A673 (cell line): ENCODE data around the gene PYHIN1. TPM values are rescaled to one million over a fixed set of nuclear protein-coding genes. Genes with fewer than 3 reads are reported as not detected.

Experiments used
- BruUV-seq: library from RNA; stranded (reverse); fragments of 400-500 nt; replicated peaks from 2 replicates; lab custom pipeline; 2021; lab: Mats Ljungman, UMichigan
- CTCF ChIA-PET: fragments of 300-600 bp; sonication (Branson Sonifier 250); formaldehyde crosslinking; loops from one replicate; lab custom pipeline; 2022; ENCODE audit warnings: antibody characterized with exemption; lab: Charles Lee
- POLR2A ChIA-PET: fragments of 300-600 bp; sonication (Branson Sonifier 250); formaldehyde crosslinking; loops from one replicate; lab custom pipeline; 2022; ENCODE audit warnings: antibody characterized with exemption; ENCODE audit not compliant: low non-redundant PET; lab: Charles Lee
- DNase-seq: peaks from one replicate; pipeline ENCODE4 v3.0.0-alpha.2; 2015; ENCODE audit warnings: low spot score
- H3K27ac ChIP-seq: fragments of 200-600 bp; sonication (generic); 2 replicates; pipeline ENCODE4 v1.5.1; 2016; ENCODE audit warnings: mixed run types, low read depth, mild to moderate bottlenecking, mixed read lengths, antibody characterized with exemption, low read length; ENCODE audit not compliant: poor library complexity, severe bottlenecking
- H3K27me3 ChIP-seq: fragments of 200-600 bp; sonication (generic); replicated peaks from 2 replicates; pipeline ENCODE4 v1.6.1; 2017; ENCODE audit warnings: mixed run types, low read depth, mild to moderate bottlenecking, mixed read lengths, antibody characterized with exemption, low read length; ENCODE audit not compliant: insufficient read depth, poor library complexity
- H3K36me3 ChIP-seq: fragments of 200-600 bp; sonication (generic); 2 replicates; pipeline ENCODE4 v1.6.1; 2016; ENCODE audit warnings: mixed run types, mild to moderate bottlenecking, mixed read lengths, antibody characterized with exemption, low read length; ENCODE audit not compliant: insufficient read depth, poor library complexity, severe bottlenecking
- H3K4me1 ChIP-seq: fragments of 200-600 bp; sonication (generic); 2 replicates; pipeline ENCODE4 v1.6.1; 2017; ENCODE audit warnings: mixed run types, mild to moderate bottlenecking, mixed read lengths, antibody characterized with exemption, low read length; ENCODE audit not compliant: insufficient read depth, poor library complexity, severe bottlenecking
- H3K4me3 ChIP-seq: fragments of 200-600 bp; sonication (generic); 2 replicates; pipeline ENCODE4 v1.5.1; 2016; ENCODE audit warnings: low read depth, mixed run types, mild to moderate bottlenecking, mixed read lengths, low read length; ENCODE audit not compliant: poor library complexity, severe bottlenecking
- H3K9me3 ChIP-seq: fragments of 200-600 bp; sonication (generic); 2 replicates; pipeline ENCODE4 v1.6.1; 2016; ENCODE audit warnings: mixed run types, low read depth, mild to moderate bottlenecking, mixed read lengths, antibody characterized with exemption, low read length; ENCODE audit not compliant: poor library complexity, severe bottlenecking
- CTCF ChIP-seq: fragments of 300-800, 200-600 bp; sonication (generic); conservative IDR thresholded peaks from 2 replicates; pipeline ENCODE4 v1.5.1; 2017; ENCODE audit warnings: low read depth, mild to moderate bottlenecking, antibody characterized with exemption, low read length, moderate library complexity, mixed read lengths
- EZH2 ChIP-seq: fragments of 200-600 bp; sonication (generic); IDR thresholded peaks from 2 replicates; pipeline ENCODE4 v1.6.1; 2017; ENCODE audit warnings: borderline replicate concordance, low read depth, mild to moderate bottlenecking, mixed read lengths, antibody characterized with exemption, low read length; ENCODE audit not compliant: poor library complexity, severe bottlenecking
- intact Hi-C: fragments of 100-400 bp; cut with micrococcal nuclease; formaldehyde crosslinking; loops from one replicate; pipeline ENCODE4 v1.10.0; 2022; ENCODE audit not compliant: unreplicated experiment
- total RNA-seq: library from RNA; stranded (reverse); gene quantifications from 2 replicates; pipeline ENCODE4 v1.2.3, GENCODE V29; 2021

The PYHIN1 gene
- total RNA-seq, 1 experiment from 2014 or later, result not detected

GRCh38 chr1:158989424-158989823, 58.1 kb downstream of the PYHIN1 start:
- intact Hi-C loops, result no loop called here
- H3K9me3 ChIP-seq, result no peaks in the 10 kb centered on the region
- POLR2A ChIA-PET, result no interaction called here
- TF ChIP-seq CTCF, result no peak
- no peak for TF ChIP-seq EZH2
- DNase-seq, result no peak
- no peaks in the 10 kb centered on the region for H3K36me3 ChIP-seq
- no peaks in the 10 kb centered on the region for H3K4me1 ChIP-seq
- CTCF ChIA-PET, result no interaction called here
- peaks cover 10% of the 10 kb centered on the region for H3K27me3 ChIP-seq
- BruUV-seq, result no TSS peak
- H3K27ac ChIP-seq, result no peak overlapping the region
- H3K4me3 ChIP-seq, result no peak overlapping the region

DNA sequence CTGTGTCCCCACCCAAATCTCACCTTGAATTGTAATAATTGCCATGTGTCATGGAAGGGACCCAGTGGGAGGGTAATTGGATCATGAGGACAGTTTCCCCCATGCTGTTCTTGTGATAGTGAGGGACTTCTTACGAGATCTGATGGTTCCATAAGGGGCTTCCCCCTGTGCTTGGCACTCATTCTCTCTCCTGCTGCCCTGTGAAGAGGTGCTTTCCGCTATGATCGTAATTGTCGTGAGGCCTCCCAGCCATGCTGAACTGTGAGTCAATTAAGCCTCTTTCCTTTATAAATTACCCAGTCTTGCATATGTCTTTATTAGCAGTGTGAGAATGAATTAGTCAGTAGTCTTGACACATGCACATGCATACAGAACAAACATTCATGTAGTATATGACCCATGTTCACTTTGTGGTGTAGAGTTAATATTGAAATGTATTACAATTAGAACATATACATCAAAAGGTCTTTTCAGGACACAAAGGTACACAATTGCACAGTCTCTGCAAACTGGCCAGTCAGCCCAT, 61.5 kb downstream of the PYHIN1 start:
- ChIA-PET CTCF (no interaction called here), POLR2A (no interaction called here)
- no peak for DNase-seq
- TF ChIP-seq CTCF (no peak), EZH2 (no peak)
- Histone ChIP-seq H3K9me3 (no peaks in the 10 kb centered on the region), H3K4me1 (no peaks in the 10 kb centered on the region), H3K27ac (no peak overlapping the region), H3K4me3 (no peak overlapping the region), H3K27me3 (peaks cover 10% of the 10 kb centered on the region), H3K36me3 (no peaks in the 10 kb centered on the region)
- no TSS peak for BruUV-seq
- intact Hi-C loops, result no loop called here

DNA sequence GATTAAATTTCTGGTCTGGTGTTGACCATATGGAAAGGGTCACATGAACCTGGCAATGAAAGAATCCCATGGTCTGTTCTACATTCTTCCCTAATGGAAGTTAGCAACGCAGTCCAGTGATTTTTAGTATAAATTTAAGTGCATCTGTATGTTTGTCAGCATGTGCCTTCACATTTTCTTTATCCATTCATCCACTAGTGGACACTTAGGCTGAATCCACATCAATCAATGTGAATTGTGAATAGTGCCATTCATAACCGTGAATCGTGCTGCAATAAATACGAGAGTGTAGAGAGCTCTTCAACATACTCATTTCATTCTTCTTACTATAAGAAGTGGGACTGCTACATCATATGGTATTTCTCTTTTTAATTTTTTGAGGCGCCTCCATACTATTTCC, 65.6 kb downstream of the PYHIN1 start:
- Histone ChIP-seq H3K27ac (no peak overlapping the region), H3K27me3 (no peaks in the 10 kb centered on the region), H3K4me3 (no peak overlapping the region), H3K36me3 (no peaks in the 10 kb centered on the region), H3K9me3 (no peaks in the 10 kb centered on the region), H3K4me1 (peaks cover 26% of the 10 kb centered on the region)
- BruUV-seq, result no TSS peak
- no peak for TF ChIP-seq CTCF
- no peak for TF ChIP-seq EZH2
- no peak for DNase-seq
- ChIA-PET POLR2A (no interaction called here), CTCF (no interaction called here)
- intact Hi-C loops, result loop anchor here (5.0 kb wide), 1 partner anchor 795 kb away; no protein-coding TSS in a partner anchor
